HFFc6 (cell line): Measurements from ENCODE around the gene AUTS2. TPM values are rescaled to one million over a fixed set of nuclear protein-coding genes. Genes with fewer than 3 reads are reported as not detected.

Source experiments
- DNase-seq: peaks from one replicate; pipeline ENCODE4 v3.0.0-alpha.2; 2018
- H3K27ac Mint-ChIP-seq: 2 replicates; pipeline ENCODE4 v1.8.0; 2020; ENCODE audit warnings: mild to moderate bottlenecking, mixed read lengths
- H3K27me3 Mint-ChIP-seq: 2 replicates; pipeline ENCODE4 v1.8.0; 2021; ENCODE audit warnings: mild to moderate bottlenecking, moderate library complexity, mixed read lengths; ENCODE audit not compliant: insufficient read depth
- H3K36me3 Mint-ChIP-seq: 2 replicates; pipeline ENCODE4 v1.8.0; 2021; ENCODE audit warnings: low read depth, mixed read lengths
- H3K4me1 Mint-ChIP-seq: 2 replicates; pipeline ENCODE4 v1.8.0; 2020; ENCODE audit warnings: low read depth, mixed read lengths
- H3K4me3 Mint-ChIP-seq: 2 replicates; pipeline ENCODE4 v1.8.0; 2020; ENCODE audit warnings: mild to moderate bottlenecking, moderate library complexity, mixed read lengths
- H3K9me3 Mint-ChIP-seq: 2 replicates; pipeline ENCODE4 v1.8.0; 2020; ENCODE audit warnings: mild to moderate bottlenecking, mixed read lengths
- total RNA-seq, 6 experiments: library from RNA; stranded (reverse); fragmentation: NEBNext Ultra II Directional; extraction: Animal tissue kit (Norgen Biotek cat#: 25700); gene quantifications; 2 replicates in 1 of 6; 3 replicates in 5 of 6; pipeline ENCODE4 v1.2.3, GENCODE V29; 2021
- TF ChIP-seq, protein P1 (sequence below): fragments of 200-600 bp; sonication (generic); IDR thresholded peaks from 2 replicates; pipeline ENCODE4 v1.5.0; 2021; ENCODE audit warnings: antibody characterized with exemption, mild to moderate bottlenecking

The AUTS2 gene
- total RNA-seq, 6 experiments from 2014 or later, result 0.02 to 0.19 (median 0.16) TPM; not detected in 2

DNA sequence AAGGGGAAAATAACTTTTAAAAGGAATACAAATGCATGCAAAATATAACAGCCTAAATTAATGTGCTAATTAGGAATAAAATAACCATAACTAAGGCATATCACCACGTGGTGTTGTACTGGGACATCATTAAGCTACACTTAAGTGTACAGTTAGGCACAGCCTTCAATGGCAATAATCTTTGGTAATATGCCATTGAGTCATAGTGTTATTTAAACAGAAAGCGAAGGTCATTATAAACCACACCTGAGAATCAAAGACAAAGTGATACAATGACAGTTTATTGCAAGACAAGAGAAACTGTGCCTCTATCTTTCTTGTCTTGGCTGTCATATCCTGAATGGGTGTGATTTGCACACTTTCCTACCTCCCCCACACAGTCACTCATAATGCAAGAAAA, 30.5 kb upstream of the AUTS2 start:
- TF ChIP-seq, protein P1, sequence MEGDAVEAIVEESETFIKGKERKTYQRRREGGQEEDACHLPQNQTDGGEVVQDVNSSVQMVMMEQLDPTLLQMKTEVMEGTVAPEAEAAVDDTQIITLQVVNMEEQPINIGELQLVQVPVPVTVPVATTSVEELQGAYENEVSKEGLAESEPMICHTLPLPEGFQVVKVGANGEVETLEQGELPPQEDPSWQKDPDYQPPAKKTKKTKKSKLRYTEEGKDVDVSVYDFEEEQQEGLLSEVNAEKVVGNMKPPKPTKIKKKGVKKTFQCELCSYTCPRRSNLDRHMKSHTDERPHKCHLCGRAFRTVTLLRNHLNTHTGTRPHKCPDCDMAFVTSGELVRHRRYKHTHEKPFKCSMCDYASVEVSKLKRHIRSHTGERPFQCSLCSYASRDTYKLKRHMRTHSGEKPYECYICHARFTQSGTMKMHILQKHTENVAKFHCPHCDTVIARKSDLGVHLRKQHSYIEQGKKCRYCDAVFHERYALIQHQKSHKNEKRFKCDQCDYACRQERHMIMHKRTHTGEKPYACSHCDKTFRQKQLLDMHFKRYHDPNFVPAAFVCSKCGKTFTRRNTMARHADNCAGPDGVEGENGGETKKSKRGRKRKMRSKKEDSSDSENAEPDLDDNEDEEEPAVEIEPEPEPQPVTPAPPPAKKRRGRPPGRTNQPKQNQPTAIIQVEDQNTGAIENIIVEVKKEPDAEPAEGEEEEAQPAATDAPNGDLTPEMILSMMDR, result no peak
- H3K9me3 Mint-ChIP-seq, result peaks cover 31% of the 10 kb centered on the region; the same call in 1 of the 2 replicates

DNA sequence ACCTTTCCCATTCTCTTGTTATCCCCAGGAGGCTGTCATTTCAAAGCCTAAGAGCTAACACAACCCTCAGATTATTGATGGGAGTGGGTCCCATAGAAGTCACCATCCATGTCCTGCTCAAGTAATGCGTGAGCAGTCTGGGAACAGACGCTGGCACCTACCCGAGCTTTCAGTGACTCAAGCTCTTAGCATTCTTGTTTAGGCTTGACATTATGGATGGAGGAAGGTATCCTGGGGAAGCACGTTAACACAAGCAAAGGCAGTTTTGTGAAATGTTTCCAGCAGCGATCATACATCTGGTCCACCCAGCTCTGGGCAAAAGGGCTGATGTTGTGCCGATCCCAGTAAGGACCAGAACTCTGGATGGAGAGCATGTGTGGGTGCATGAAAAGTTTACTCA, 30.0 kb upstream of the AUTS2 start:
- Mint-ChIP-seq H3K4me1 (no peaks in the 10 kb centered on the region), H3K27me3 (no peaks in the 10 kb centered on the region), H3K9me3 (peaks cover 29% of the 10 kb centered on the region; the same call in 1 of the 2 replicates), H3K27ac (no peak overlapping the region), H3K4me3 (no peak overlapping the region), H3K36me3 (no peaks in the 10 kb centered on the region)
- TF ChIP-seq, protein P1, result no peak
- DNase-seq, result no peak

More for the DNA sequence above, 30.5 kb upstream of the AUTS2 start:
- no peak for DNase-seq
- Mint-ChIP-seq H3K4me1 (no peaks in the 10 kb centered on the region), H3K27me3 (no peaks in the 10 kb centered on the region), H3K4me3 (no peak overlapping the region), H3K27ac (no peak overlapping the region), H3K36me3 (no peaks in the 10 kb centered on the region)

DNA sequence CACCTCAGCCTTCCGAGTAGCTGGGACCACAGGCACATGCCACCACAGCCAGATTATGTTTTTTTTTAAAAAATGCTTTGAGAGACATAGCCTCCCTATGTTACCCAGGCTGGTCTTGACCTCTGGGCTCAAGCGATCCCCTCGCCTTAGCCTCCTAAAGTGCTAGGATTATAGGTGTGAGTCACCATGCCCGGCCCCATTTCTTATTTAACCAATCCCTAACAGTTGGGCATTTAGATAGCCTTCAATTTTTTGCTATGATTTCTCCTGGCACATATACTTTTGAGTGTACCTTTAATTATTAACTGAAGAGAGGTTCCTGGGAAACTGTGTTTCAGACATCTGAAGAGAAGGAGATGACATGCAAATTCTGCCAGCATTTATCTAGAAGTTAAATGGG, 22.6 kb upstream of the AUTS2 start:
- peaks cover 20% of the 10 kb centered on the region for H3K9me3 Mint-ChIP-seq
- DNase-seq, result no peak
- TF ChIP-seq, protein P1, result no peak
- H3K4me3 Mint-ChIP-seq, result no peak overlapping the region
- no peaks in the 10 kb centered on the region; the same call in 1 of the 2 replicates for H3K27me3 Mint-ChIP-seq
- no peaks in the 10 kb centered on the region for H3K36me3 Mint-ChIP-seq
- no peak overlapping the region for H3K27ac Mint-ChIP-seq
- no peaks in the 10 kb centered on the region for H3K4me1 Mint-ChIP-seq

DNA sequence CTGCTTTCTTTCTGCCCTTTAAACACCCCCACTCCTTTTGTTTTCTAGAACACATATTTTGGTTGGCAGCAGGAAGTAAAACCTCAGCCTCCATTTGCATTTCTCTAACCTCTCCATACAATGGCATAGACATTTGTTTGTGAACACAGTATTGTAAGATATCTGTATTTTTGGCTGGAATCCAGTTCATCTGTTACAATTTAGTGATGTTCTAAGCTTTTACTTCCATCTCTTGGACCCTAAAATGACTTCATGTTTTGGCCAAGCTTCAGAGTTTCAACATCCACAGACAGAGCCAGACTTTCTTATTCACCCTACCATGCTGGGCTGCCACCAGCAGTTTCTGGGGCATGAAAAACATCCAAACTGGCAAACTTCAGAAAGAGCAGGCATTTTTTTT, 21.1 kb upstream of the AUTS2 start:
- Mint-ChIP-seq H3K9me3 (peaks cover 23% of the 10 kb centered on the region), H3K4me1 (no peaks in the 10 kb centered on the region), H3K27ac (no peak overlapping the region), H3K27me3 (no peaks in the 10 kb centered on the region; the same call in 1 of the 2 replicates), H3K4me3 (no peak overlapping the region), H3K36me3 (no peaks in the 10 kb centered on the region; the same call in 1 of the 2 replicates)
- TF ChIP-seq, protein P1, result no peak
- no peak for DNase-seq

DNA sequence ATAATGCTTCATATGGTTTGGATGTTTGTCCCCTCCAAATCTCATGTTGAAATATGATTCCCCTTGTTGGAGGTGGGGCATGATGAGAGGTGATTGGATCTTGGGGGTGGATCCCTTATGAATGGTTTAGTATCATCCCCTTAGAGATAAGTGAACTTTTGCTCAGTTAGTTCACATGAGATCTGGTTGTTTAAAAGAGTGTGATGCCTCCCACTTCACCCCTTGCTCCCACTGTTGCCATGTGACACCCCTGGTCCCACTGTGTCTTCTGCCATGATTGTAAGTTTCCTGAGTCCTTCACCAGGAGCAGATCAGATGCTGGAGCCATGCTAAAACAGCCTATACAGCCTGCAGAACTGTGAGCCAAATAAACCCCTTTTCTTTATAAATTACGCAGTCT, 13.1 kb upstream of the AUTS2 start:
- H3K4me1 Mint-ChIP-seq, result no peaks in the 10 kb centered on the region

More for the DNA sequence above, 13.1 kb upstream of the AUTS2 start:
- peaks cover 14% of the 10 kb centered on the region for H3K9me3 Mint-ChIP-seq
- no peak overlapping the region for H3K4me3 Mint-ChIP-seq
- H3K36me3 Mint-ChIP-seq, result no peaks in the 10 kb centered on the region; the same call in 1 of the 2 replicates
- TF ChIP-seq, protein P1, result no peak
- no peak overlapping the region for H3K27ac Mint-ChIP-seq
- DNase-seq, result no peak
- peaks cover 5% of the 10 kb centered on the region; the same call in 1 of the 2 replicates for H3K27me3 Mint-ChIP-seq
